T follicular helper cell (primary cell): Measurements from ENCODE around the gene DUSP3.

Source experiments
- DNase-seq: peaks from one replicate; pipeline ENCODE4 v3.0.0-alpha.2; 2020; ENCODE audit warnings: low read depth

DUSP3 gene

DNA sequence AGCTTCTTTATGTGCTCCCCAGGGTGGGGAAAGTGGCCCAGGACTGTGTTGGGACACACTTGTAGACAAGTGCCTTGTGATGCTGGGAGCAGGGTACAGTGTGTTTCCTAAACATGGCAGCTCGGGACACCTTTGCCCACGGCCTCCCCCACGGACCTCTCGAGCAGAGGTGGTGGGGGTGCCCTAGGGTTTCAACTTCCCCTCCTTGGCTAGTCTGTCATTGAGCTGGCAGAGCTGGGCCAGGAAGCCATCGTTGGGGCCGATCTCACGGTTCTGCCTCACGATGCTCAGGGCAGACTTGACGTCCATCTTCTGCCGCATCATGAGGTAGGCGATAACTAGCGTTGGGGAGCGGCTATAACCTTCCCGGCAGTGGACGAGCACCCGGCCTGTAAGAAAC is 9.4 kb downstream of the DUSP3 start:
- no peak for DNase-seq

DNA sequence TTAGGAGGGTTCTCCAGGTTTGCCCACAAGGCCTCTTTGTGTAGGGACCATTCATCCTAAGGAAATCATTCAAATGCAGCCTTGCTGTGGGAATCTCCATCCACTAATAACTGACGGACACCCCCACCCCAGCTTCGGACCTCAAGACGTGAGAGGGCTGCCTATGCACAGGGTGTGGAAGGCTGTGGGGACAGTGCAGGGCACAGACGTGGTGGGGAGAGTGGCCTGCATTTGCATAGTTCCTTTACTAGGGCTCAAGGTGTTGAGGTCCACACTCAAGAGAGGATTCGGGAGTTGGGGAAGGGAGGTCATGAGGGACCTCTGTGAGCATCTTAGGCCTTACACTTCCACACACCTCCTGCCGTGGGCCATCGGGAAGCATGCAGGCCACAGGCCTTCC is 9.8 kb downstream of the DUSP3 start:
- no peak for DNase-seq

DNA sequence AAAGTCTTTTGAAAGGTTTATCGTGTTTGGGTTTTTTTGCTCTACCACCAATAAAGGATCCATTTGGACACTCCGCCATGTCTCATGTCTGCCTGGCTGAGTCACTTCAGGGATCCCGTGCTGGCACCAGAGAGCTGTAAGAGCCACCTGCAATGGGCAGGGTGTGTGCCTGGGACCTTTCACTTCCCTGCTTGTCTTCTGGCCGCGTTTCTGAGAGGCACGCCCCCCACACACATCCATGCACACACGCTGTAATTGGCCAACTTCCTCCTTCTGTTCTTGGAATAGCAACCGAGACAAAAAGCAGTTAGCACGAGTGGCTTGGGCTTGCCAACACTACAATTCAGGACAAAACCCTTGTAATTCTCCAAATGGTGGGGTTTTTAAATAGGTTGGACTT is 10.4 kb downstream of the DUSP3 start:
- no peak for DNase-seq

DNA sequence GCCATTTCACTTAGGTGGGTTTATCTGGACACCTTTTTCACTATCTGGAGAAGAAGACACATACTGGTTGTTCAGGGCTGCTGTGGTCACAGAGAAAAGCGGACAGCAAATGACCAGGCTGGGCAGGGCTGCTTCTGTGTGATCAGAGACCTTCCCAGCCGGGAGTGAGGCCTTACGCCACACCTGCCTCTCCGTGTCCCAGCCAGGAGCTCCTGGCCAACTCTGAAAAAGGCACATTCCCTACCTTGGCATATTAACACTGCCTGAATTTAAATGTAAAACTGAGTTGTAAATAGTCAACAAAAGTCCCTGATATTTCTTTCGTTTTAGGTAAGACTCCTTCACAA is 11.1 kb downstream of the DUSP3 start:
- no peak for DNase-seq

- DNase-seq, result no peak
These were observed 11.6 kb downstream of the DUSP3 start for GRCh38 chr17:43767053-43767712.

DNA sequence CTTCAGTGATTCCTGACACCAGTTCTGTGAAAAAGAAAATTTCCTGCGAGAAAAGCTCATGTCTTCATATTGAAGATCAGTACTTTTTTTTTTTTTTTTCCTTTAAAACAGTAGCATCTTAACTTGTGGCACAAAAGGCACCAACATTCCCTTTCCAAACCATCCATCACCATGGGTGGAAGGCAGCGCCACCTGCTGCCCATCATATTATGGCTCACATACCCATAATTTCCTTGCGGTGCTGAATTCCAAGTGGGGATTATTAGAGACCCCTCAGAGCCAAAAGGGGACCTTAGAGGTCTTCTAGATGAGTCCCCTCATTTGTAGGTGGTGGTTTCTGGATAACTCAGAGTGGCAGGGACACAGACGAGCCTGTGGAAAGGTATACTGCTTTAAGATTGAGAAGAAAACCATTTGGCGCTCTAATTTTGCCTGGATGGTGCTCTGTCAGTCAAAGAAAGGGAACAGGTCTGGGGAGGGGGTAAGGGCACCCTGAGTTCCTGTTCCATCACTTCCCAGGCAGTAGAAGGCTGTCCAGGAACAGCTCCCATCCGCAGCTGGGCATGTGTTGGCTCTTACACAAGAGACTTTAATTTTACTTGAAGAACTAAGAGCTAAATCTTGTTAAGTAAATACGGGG is 12.2 kb downstream of the DUSP3 start:
- peak; percentile 23 for DNase-seq

GRCh38 chr17:43760254-43760852 is 18.4 kb downstream of the DUSP3 start:
- peak; percentile 84 for DNase-seq

DNA sequence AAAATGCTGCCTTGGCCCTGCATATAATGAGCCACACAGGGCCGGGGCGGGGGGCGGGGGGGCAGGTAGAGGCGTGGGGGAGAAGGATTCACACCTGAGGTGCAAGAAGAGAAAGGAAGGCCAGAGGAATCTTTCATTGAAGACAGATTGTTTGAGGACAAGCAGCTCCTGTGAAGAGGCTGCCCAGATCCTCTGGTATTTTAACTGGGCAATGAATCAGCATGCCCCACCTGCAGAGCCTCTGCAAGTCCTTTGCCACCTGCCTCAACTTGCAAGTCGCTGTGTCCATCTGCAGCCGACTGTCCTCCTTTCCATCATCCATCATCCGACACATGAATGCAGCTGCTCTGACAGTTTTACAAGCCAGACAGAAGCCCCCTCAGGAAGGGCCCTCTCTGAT is 18.9 kb downstream of the DUSP3 start:
- no peak for DNase-seq

DNA sequence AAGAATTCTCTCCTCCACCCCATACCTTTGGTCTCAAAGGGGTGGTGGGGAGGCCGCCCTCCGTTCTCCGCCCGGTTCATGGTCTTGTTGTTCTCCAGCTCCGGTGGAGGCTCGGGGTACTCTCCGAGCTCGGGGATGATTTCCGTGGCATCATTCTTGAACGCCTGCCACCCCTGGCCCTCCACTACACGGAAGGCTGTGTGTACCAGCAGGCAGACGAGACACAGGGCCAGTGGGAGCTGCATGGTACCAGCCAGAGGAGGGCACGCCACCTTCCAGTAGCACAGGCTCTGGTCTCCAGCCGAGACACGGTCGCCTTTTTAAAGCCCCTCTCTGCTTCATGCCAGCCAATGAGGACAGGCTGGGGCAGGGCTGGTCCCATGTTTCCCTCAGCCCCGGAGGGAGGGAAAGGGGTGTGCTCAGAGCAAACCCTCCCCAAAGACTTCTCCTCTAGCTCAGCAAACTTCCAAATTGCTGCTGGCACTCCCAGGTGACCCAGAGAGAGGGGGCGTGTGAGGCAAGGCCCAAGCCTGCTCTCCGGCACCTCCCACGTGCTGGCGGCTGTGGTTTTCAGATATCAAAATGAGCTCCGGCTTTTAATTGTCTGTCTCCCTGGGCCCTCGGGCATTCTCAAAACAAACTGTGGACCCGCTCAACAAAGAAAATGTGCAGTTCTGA is 20.1 kb downstream of the DUSP3 start, which contains the start of gene SOST:
Gene SOST, minus strand, starts transcription at position 295 of the 678 bp plus-strand sequence. Its CDS starts 50 bp downstream, at position 245.
- no peak for DNase-seq

- no peak for DNase-seq
These were observed 20.7 kb downstream of the DUSP3 start for GRCh38 chr17:43758086-43758485.

GRCh38 chr17:43757171-43757660 is 21.6 kb downstream of the DUSP3 start:
- no peak for DNase-seq

GRCh38 chr17:43756201-43756600 is 22.6 kb downstream of the DUSP3 start:
- DNase-seq, result no peak

DNA sequence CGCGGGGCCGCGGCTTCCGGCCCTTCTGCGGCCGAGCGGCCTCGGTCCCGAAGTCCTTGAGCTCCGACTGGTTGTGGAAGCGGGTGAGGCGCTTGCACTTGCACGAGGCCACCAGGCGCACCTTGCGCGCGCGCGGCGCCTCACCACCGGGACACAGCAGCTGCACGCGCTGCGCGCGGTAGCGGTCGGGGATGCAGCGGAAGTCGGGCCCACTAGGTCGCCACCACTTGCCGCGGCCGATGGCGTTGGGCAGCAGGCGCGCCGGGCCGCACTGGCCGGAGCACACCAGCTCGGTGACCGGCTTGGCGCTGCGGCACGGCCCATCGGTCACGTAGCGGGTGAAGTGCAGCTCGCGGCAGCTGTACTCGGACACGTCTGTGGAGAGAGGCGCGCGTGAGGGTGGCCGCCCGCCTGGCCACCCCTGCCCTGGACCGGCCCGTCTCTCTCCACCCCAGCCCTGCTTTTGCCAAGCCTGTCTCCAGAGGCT is 23.3 kb downstream of the DUSP3 start:
- DNase-seq, result no peak

DNA sequence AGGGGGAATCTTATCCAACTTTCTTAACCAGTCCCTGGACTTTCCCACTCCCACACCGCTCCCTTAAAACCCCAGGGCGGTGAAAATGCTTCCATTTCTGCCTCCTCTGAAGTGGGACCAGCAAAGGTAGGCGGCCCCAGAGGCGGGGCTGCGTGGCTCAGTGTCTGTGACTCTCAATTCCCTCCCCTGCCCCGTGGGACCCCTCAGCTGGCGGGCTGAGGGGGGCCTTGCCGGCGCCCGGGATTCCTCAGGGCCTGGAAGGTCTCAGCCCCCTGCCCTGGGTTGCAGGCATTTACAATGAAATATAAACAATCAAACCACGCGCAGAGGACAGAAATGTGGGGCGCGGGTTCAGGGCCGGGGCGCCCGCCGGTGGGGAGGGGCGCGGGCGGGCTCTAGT is 23.8 kb downstream of the DUSP3 start:
- no peak for DNase-seq

- DNase-seq, result no peak
These were observed 25.2 kb downstream of the DUSP3 start for GRCh38 chr17:43753493-43754129.

DNA sequence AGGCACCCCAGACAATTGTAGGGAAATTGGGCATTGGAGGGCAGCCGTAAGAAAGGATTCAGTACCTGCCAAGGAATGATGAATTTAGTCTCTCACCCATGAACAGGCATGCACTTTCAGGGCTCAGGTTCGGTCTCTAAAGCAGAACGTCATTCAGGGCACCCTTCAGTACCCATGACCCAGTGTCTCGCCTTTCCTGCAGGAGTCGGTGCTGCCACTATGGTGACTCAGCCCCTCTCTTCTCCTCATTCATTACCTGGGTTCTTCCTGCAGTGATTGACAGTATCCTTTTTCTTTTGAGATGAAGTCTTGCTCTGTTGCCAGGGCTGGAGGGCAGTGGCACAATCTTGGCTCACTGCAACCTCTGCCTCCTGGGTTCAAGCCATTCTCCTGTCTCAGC is 28.6 kb downstream of the DUSP3 start:
- DNase-seq, result no peak

DNA sequence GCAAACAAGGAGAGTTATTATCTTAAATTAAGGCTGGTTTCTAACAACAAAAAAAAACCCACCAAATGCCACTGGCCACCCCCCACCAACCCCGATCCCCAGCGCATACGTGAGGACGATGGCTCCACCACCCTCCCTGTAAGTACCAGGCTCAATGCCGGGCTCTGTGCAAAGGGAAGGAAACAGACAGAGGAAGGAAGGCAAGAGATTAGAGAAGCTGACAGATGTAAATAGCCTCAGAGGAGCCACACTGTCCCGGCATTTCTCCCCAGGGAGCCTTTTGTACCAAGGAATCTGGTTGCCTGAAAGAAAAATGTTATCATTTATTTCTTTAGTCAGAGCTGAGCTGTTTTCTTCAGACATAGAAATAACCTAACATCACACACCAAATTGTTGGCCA is 33.2 kb downstream of the DUSP3 start:
- no peak for DNase-seq

DNA sequence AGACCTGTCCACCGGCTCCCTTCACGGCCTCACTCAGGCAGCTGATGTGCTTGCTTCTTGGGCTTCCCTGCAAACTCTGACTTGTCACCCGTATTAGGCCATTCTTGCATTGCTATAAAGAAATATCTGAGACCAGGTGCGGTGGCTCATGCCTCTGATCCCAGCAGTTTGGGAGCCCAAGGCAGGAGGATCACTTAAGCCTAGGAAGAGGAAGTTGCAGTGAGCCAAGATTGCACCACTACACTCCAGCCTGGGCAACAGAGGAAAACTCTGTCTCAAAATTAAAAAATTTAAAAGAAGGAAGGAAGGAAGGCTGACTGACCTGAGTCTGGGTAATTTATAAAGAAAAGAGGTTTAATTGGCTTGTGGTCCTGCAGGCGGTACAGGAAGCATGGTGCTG is 37.1 kb downstream of the DUSP3 start:
- no peak for DNase-seq

DNA sequence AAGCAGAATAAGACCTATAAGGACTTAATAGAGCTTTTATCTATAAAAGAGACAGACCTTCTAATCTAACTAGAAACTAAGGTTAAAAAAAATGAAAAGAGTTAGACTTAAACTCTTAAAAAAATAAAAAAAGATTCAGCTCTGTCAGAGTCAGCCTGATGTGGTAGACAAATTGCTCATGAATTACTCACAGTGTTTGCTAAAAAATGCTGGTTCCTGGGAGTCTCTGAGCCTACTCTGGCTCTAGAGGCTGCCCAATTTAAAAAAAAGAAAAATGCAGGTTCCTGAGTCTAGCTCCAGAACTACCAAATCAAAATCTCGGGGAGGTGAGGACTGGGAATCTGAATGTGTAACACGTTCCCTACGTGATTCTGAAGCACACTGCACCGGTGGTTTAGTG is 38.2 kb downstream of the DUSP3 start:
- no peak for DNase-seq

DNA sequence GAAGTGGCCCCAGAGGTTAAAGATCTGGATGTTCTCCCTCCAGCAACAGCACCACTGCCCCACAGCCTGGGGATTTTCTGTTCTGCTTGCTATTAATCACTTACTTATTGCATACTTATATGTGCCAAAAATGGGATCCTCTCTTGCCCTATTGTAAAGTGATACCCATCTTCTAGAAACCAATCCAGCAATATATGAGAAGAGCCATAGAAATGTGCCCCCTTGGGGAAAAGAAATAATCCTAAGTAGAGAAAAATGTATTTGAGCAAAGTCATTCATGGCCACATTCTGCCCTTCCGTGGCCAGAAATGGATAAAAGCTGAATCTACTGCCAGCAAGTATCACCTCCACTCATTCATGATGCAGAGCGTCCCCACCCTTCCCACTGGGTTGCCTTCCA is 41.1 kb downstream of the DUSP3 start:
- no peak for DNase-seq

- no peak for DNase-seq
These were observed 42.4 kb downstream of the DUSP3 start for GRCh38 chr17:43736389-43736788.

- DNase-seq, result no peak
These were observed 44.4 kb downstream of the DUSP3 start for GRCh38 chr17:43734376-43734775.
